K562 (cell line): ENCODE measurements around the gene SPOUT1. TPM values are rescaled to one million over a fixed set of nuclear protein-coding genes. Genes with fewer than 3 reads are reported as not detected.

ENCODE experiments used
- ATF6 ChIP-seq: sonication (generic); formaldehyde crosslinking; IDR thresholded peaks from 2 replicates; pipeline ENCODE4 v1.4.0; 2020; ENCODE audit warnings: mild to moderate bottlenecking, missing genetic modification reagents
- ETV1 ChIP-seq: fragments of 450-650 bp; conservative IDR thresholded peaks from 2 replicates; pipeline ENCODE4 v1.6.1; 2016; ENCODE audit warnings: missing genetic modification characterization, control low read depth, low read depth, missing compliant biosample characterization
- HCFC1 ChIP-seq: IDR thresholded peaks from 2 replicates; pipeline ENCODE4 v1.6.1; 2012; ENCODE audit warnings: low read depth, low read length, improper control_type of control experiment
- KDM2B ChIP-seq: fragments of 250-450 bp; sonication (Bioruptor Pico); IDR thresholded peaks from 2 replicates; pipeline ENCODE4 v1.8.0; 2021; ENCODE audit warnings: mild to moderate bottlenecking, moderate library complexity
- MLX ChIP-seq, 2 experiments: fragments of 450-650 bp in 1 of 2; sonication (generic) in 1 of 2; formaldehyde crosslinking; conservative IDR thresholded peaks; 2 replicates each; pipeline versions ENCODE4 v1.4.0 to v1.8.1; 2020 to 2022; ENCODE audit warnings: mild to moderate bottlenecking in 1 of 2, missing genetic modification reagents in 1 of 2
- MTF1 ChIP-seq: fragments of 250-450 bp; sonication (Bioruptor Pico); IDR thresholded peaks from 2 replicates; pipeline ENCODE4 v1.9.0; 2021; ENCODE audit warnings: moderate library complexity, mild to moderate bottlenecking, inconsistent platforms, borderline replicate concordance
- NFIC ChIP-seq: fragments of 450-650 bp; IDR thresholded peaks from 2 replicates; pipeline ENCODE4 v1.6.1; 2017; ENCODE audit warnings: mild to moderate bottlenecking, inconsistent platforms
- RREB1 ChIP-seq: fragments of 250-450 bp; sonication (Bioruptor Pico); IDR thresholded peaks from 2 replicates; pipeline ENCODE4 v1.4.0; 2020
- SFPQ ChIP-seq: fragments of 200-400 bp; formaldehyde crosslinking; IDR thresholded peaks from 2 replicates; pipeline ENCODE4 v1.6.1; 2017; ENCODE audit warnings: mild to moderate bottlenecking, low read depth, low read length, moderate library complexity
- TAF9B ChIP-seq: fragments of 450-650 bp; IDR thresholded peaks from 2 replicates; pipeline ENCODE4 v1.6.1; 2018; ENCODE audit warnings: mild to moderate bottlenecking; ENCODE audit not compliant: partially characterized antibody
- ZNF263 ChIP-seq: sonication (generic); formaldehyde crosslinking; IDR thresholded peaks from 2 replicates; pipeline ENCODE4 v1.8.0; 2022; ENCODE audit warnings: mild to moderate bottlenecking, missing genetic modification reagents, borderline replicate concordance
- ZNF311 ChIP-seq: fragments of 250-450 bp; sonication (Bioruptor Pico); IDR thresholded peaks from 2 replicates; pipeline ENCODE4 v1.4.0; 2020; ENCODE audit warnings: mild to moderate bottlenecking, moderate library complexity
- ZNF384 ChIP-seq: IDR thresholded peaks from 2 replicates; pipeline ENCODE4 v1.6.1; 2012; ENCODE audit warnings: low read depth, low read length, improper control_type of control experiment
- ZNF583 ChIP-seq: fragments of 250-450 bp; sonication (Bioruptor Pico); IDR thresholded peaks from 2 replicates; pipeline ENCODE4 v1.4.0; 2020
- polyA plus RNA-seq, 8 experiments: library from polyadenylated mRNA; depleted of rRNA in 4 of 8; stranded (reverse) in 5 of 8; unstranded in 3 of 8; fragments of >200 nt; fragmentation: Nextera tagmentation in 2 of 8; fragmentation: Illumina TruSeq in 1 of 8; extraction: Ambion mirVana in 2 of 8; extraction: Trizol in 1 of 8; gene quantifications; 2 replicates each; pipeline versions ENCODE4 v1.2.1 to v1.2.3, GENCODE V29; 2011 to 2014; ENCODE audit warnings: inconsistent platforms in 1 of 8, missing spikeins in 1 of 8
- total RNA-seq, 7 experiments: library from RNA; depleted of rRNA in 6 of 7; stranded (reverse); fragments of >200 nt in 6 of 7; fragmentation: Illumina TruSeq in 2 of 7; extraction: Trizol in 2 of 7; gene quantifications; 2 replicates each; pipeline versions ENCODE4 v1.2.1 to v1.2.3, GENCODE V29; 2011 to 2021; ENCODE audit warnings: low replicate concordance in 1 of 7
- TF ChIP-seq, protein P1 (sequence below): fragments of 450-650 bp; formaldehyde crosslinking; IDR thresholded peaks from 2 replicates; pipeline ENCODE4 v1.4.0; 2022; ENCODE audit warnings: mild to moderate bottlenecking, moderate library complexity

SPOUT1 gene
- total and polyA plus RNA-seq, 9 of the 15 experiments (the other 6 are each of a cell fraction or from before 2014, with no cell fraction given), result 10.6 to 121 (median 37.4) TPM

GRCh38 chr9:128771745-128772519 lies 57.7 kb downstream of the SPOUT1 start, which contains the start of gene ZER1 (continued):
- 0 out of 2 replicates have a peak, but pooled peaks have one; percentile 57 for TF ChIP-seq ZNF583 (CRISPR knock-in tag)
- peak; percentile 44; the same call in 1 of the 2 replicates for TF ChIP-seq ETV1
- TF ChIP-seq TAF9B, result peak; percentile 85
- peak; percentile 49; the same call in 1 of the 2 replicates for TF ChIP-seq RREB1 (CRISPR knock-in tag)
- peak; percentile 66 for TF ChIP-seq ZNF384
- no peak; the same call in 1 of the 2 replicates for TF ChIP-seq ATF6 (CRISPR knock-in tag)
- TF ChIP-seq NFIC, result peak; percentile 68
- TF ChIP-seq, protein P1, sequence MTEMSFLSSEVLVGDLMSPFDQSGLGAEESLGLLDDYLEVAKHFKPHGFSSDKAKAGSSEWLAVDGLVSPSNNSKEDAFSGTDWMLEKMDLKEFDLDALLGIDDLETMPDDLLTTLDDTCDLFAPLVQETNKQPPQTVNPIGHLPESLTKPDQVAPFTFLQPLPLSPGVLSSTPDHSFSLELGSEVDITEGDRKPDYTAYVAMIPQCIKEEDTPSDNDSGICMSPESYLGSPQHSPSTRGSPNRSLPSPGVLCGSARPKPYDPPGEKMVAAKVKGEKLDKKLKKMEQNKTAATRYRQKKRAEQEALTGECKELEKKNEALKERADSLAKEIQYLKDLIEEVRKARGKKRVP, result 0 out of 2 replicates have a peak, but pooled peaks have one; percentile 14
- peak; percentile 84 for TF ChIP-seq HCFC1
- no peak for TF ChIP-seq SFPQ
- no peak for TF ChIP-seq MLX (CRISPR knock-in tag; conservative IDR thresholded peaks at IDR 0.05)
- TF ChIP-seq ZNF311 (CRISPR knock-in tag), result no peak
- TF ChIP-seq KDM2B (CRISPR knock-in tag), result 0 out of 2 replicates have a peak, but pooled peaks have one; percentile 52
- no peak for TF ChIP-seq MTF1
- peak; percentile 46 for TF ChIP-seq ZNF263 (CRISPR knock-in tag)
